ENCODE data around the gene RXRA. TPM values are rescaled to one million over a fixed set of nuclear protein-coding genes. Genes with fewer than 3 reads are reported as not detected.

Gene RXRA
- total and polyA plus RNA-seq, 2 of the 4 experiments (the other 2 are of a cell fraction), result 7.5 to 17.9 TPM

- Histone ChIP-seq H3K14ac (replicated peaks; ENCODE audit: low read depth, low read length) (no peak overlapping the region), H3K9me1 (ENCODE audit: insufficient read depth, low read length) (0 out of 2 replicates have a peak, but pooled peaks cover 2% of the 10 kb centered on the region), H3K36me3 (ENCODE audit: control insufficient read depth, insufficient read depth, low read length) (no peaks in the 10 kb centered on the region), H2BK120ac (ENCODE audit: low read depth, low read length) (no peak overlapping the region), H3K9me3 (ENCODE audit: control insufficient read depth, insufficient read depth, low read length) (no peaks in the 10 kb centered on the region), H2AK9ac (replicated peaks; ENCODE audit: low read depth, low read length, poor library complexity) (no peak overlapping the region), H2BK5ac (ENCODE audit: low read depth, low read length, poor library complexity, severe bottlenecking) (no peak overlapping the region), H3K23ac (ENCODE audit: low read depth, low read length) (no peak overlapping the region), H4K20me1 (ENCODE audit: insufficient read depth, low read length) (no peaks in the 10 kb centered on the region), H3K79me1 (ENCODE audit: low read depth in 1 of 2, low read length in 2 of 2) (no peaks in the 10 kb centered on the region), H3K4me3 (ENCODE audit: insufficient read depth, low read depth, low read length) (no peak overlapping the region), H2AK5ac (ENCODE audit: low read depth, low read length) (no peak overlapping the region; the same call in 1 of the 2 replicates), H3K56ac (ENCODE audit: extremely low read depth, insufficient read depth, low read length) (no peak overlapping the region), H3K4me2 (ENCODE audit: low read depth, low read length) (no peak overlapping the region), H2AFZ (replicated peaks; ENCODE audit: low read length, poor library complexity) (no peak overlapping the region), H3K18ac (ENCODE audit: low read depth, low read length) (no peak overlapping the region), H2BK20ac (ENCODE audit: low read depth, low read length) (no peak overlapping the region), H3K27me3 (ENCODE audit: control insufficient read depth, insufficient read depth, low read length) (peaks cover 13% of the 10 kb centered on the region; the same call in 1 of the 2 replicates), H3K4me1 (ENCODE audit: control insufficient read depth, insufficient read depth, low read length) (peaks cover 6% of the 10 kb centered on the region; the same call in 1 of the 2 replicates), H3K27ac (ENCODE audit: insufficient read depth, low read length) (no peak overlapping the region), H4K8ac (ENCODE audit: low read depth in 2 of 2, low read length in 2 of 2) (no peak overlapping the region), H2BK15ac (ENCODE audit: low read depth, low read length) (no peak overlapping the region), H3K4ac (ENCODE audit: low read depth, low read length) (no peak overlapping the region), H4K91ac (ENCODE audit: insufficient read depth, low read depth, low read length) (no peak overlapping the region), H4K5ac (ENCODE audit: low read depth, low read length) (no peak overlapping the region), H3K9ac (ENCODE audit: low read depth, low read length) (no peak overlapping the region)
- DNase-seq, result no peak
- dilution Hi-C loops (cut with HindIII; ENCODE audit: low sequenced_read_pairs, unreplicated experiment), result no loop called here
- ChIA-PET CTCF (no interaction called here), POLR2A (ENCODE audit: unreplicated experiment) (no interaction called here)
- no TSS peak for BruUV-seq (replicated peaks)
- no peak for ATAC-seq (ENCODE audit: low read depth)
- intact Hi-C loops (cut with micrococcal nuclease), result no loop called here
- in situ Hi-C loops (cut with MboI; ENCODE audit: low sequenced_read_pairs), result no loop called here
- no peak for TF ChIP-seq RAD21 (IDR thresholded peaks at IDR 0.05; ENCODE audit: low read length)
- TF ChIP-seq RCOR1 (IDR thresholded peaks at IDR 0.05; ENCODE audit: insufficient replicate concordance, low read length), result no peak
- TF ChIP-seq FOS (IDR thresholded peaks at IDR 0.05; ENCODE audit: low read depth, low read length), result no peak
- TF ChIP-seq MXI1 (IDR thresholded peaks at IDR 0.05; ENCODE audit: borderline replicate concordance, low read depth, low read length), result no peak
- TF ChIP-seq RFX5 (IDR thresholded peaks at IDR 0.05; ENCODE audit: low read depth, low read length), result no peak
- TF ChIP-seq POLR2A (IDR thresholded peaks at IDR 0.05; ENCODE audit: low read depth, low read length), result no peak
- no peak for TF ChIP-seq CHD1 (IDR thresholded peaks at IDR 0.05; ENCODE audit: low read depth, low read length)
- no peak for TF ChIP-seq NFE2L2 (IDR thresholded peaks at IDR 0.05; ENCODE audit: low read depth, low read length)
- TF ChIP-seq MAZ (IDR thresholded peaks at IDR 0.05; ENCODE audit: borderline replicate concordance, low read depth, low read length), result no peak
- WGBS, 2 experiments (ENCODE audit: extremely low coverage in 2 of 2, insufficient read length in 1 of 2), result 67% methylated on average over 6 of the region's 9 CpGs; no CpG with 5 or more reads in 1 of the 2 experiments
These were observed 42.0 kb upstream of the RXRA start for GRCh38 chr9:134284273-134284672.
